ENCODE measurements around the gene INO80. TPM values are rescaled to one million over a fixed set of nuclear protein-coding genes. Genes with fewer than 3 reads are reported as not detected.

The INO80 gene
- polyA plus RNA-seq, 1 experiment = 5.3 TPM

DNA sequence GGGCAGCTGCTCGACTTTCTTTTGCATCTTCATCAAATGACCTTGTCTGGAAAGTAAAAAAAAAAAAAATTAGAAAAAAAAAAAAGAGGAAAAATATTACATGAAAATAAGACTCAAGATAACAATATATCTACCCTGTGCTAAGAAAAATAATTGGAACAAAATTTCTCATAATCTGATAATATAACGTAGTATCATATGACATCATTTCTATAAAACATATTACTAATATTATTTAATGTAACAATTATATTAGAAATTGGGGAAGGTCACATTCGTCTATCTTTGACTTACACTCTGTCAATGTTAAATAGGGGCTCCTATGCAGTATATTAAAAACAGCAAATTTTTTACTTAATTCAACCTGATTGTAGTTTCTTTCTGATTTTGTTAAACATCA is 44.1 kb downstream of the INO80 start:
- Histone ChIP-seq H3K27me3 (ENCODE audit: control insufficient read depth, insufficient read depth, low read length) (no peaks in the 10 kb centered on the region), H3K4me3 (ENCODE audit: low read depth, low read length) (no peak overlapping the region), H3K27ac (ENCODE audit: low read depth, low read length) (no peak overlapping the region), H3K9me3 (ENCODE audit: control insufficient read depth, insufficient read depth, low read length) (no peaks in the 10 kb centered on the region)
- no peak for DNase-seq (ENCODE audit: low read depth, low spot score)
- TF ChIP-seq, protein P1, sequence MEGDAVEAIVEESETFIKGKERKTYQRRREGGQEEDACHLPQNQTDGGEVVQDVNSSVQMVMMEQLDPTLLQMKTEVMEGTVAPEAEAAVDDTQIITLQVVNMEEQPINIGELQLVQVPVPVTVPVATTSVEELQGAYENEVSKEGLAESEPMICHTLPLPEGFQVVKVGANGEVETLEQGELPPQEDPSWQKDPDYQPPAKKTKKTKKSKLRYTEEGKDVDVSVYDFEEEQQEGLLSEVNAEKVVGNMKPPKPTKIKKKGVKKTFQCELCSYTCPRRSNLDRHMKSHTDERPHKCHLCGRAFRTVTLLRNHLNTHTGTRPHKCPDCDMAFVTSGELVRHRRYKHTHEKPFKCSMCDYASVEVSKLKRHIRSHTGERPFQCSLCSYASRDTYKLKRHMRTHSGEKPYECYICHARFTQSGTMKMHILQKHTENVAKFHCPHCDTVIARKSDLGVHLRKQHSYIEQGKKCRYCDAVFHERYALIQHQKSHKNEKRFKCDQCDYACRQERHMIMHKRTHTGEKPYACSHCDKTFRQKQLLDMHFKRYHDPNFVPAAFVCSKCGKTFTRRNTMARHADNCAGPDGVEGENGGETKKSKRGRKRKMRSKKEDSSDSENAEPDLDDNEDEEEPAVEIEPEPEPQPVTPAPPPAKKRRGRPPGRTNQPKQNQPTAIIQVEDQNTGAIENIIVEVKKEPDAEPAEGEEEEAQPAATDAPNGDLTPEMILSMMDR (IDR thresholded peaks at IDR 0.05; ENCODE audit: low read depth, low read length) = no peak
- CTCF ChIA-PET = no interaction called here
- POLR2A ChIA-PET = no interaction called here

DNA sequence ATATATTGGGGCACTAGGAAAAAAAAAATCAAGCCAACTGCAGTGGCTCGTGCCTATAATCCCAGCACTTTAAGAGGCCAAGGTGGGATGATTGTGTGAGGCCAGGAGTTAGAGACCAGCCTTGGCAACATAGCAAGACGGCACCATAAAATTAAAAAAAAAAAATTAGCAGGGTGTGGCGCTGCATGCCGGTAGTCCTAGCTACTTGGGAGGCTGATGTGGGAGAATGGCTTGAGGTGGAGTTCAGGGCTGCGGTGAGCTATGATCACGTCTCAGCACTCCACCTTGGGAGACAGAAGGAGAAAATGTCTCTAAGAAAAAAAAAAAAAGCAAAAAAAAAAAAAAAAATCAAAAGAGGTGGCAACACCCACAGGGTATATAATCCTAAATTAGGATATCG is 49.6 kb downstream of the INO80 start:
- Histone ChIP-seq H3K27me3 (ENCODE audit: control insufficient read depth, insufficient read depth, low read length) (no peaks in the 10 kb centered on the region), H3K9me3 (ENCODE audit: control insufficient read depth, insufficient read depth, low read length) (peaks cover 7% of the 10 kb centered on the region), H3K27ac (ENCODE audit: low read depth, low read length) (no peak overlapping the region), H3K4me3 (ENCODE audit: low read depth, low read length) (no peak overlapping the region)
- TF ChIP-seq, protein P1 (IDR thresholded peaks at IDR 0.05; ENCODE audit: low read depth, low read length) = no peak
- no peak for DNase-seq (ENCODE audit: low read depth, low spot score)
- CTCF ChIA-PET = interaction anchor here (0.8 to 1.1 kb wide), 2 partner anchors 120 to 161 kb away, joined by 3 to 4 read pairs; no protein-coding TSS in a partner anchor
- POLR2A ChIA-PET = interaction anchor here (0.7 kb wide), 1 partner anchor 8 kb away, joined by 3 read pairs; no protein-coding TSS in a partner anchor

DNA sequence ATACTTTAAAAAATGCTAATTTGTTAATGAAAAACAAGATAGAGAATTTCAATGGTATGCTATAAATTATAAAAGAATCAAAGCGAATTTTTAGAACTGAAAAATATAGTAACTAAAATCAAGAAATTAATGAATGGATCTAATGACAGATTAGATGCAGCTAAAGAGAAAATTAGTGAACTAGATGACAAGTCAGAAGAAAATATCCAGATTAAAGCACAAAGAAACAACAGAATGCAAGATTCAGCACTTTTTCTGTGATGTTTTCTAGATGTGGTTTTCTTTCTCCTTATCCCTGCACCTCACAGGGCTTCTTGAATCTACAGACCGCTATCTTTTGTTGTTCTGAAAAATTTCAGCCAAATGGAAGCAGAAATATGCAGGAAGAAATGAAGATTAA is 54.4 kb downstream of the INO80 start:
- DNase-seq (ENCODE audit: low read depth, low spot score) = no peak
- Histone ChIP-seq H3K4me3 (ENCODE audit: low read depth, low read length) (no peak overlapping the region), H3K9me3 (ENCODE audit: control insufficient read depth, insufficient read depth, low read length) (peaks cover 14% of the 10 kb centered on the region), H3K27me3 (ENCODE audit: control insufficient read depth, insufficient read depth, low read length) (no peaks in the 10 kb centered on the region), H3K27ac (ENCODE audit: low read depth, low read length) (no peak overlapping the region)
- ChIA-PET CTCF (no interaction called here), POLR2A (no interaction called here)
- TF ChIP-seq, protein P1 (IDR thresholded peaks at IDR 0.05; ENCODE audit: low read depth, low read length) = no peak

DNA sequence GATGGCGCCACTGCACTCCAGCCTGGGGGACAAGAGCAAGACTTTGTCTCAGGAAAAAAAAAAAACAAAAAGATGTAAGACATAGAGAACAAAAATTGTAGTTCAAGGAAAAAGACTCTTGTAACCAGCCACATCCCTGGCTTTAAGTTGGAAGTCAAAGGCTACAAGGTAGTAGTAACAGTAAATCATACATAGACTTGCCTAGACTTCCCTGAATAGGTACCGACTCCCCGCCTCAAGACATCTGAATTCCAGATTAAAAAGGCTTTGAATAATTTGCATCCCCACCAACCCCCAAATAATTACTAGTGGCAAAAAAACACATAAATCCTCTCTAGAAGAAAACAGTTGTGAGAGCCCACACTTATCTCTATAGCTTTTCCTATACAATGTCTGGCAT is 55.6 kb downstream of the INO80 start:
- no peak overlapping the region for H3K4me3 ChIP-seq (ENCODE audit: low read depth, low read length)
- CTCF ChIA-PET = no interaction called here
- no peaks in the 10 kb centered on the region for H3K27me3 ChIP-seq (ENCODE audit: control insufficient read depth, insufficient read depth, low read length)
- POLR2A ChIA-PET = no interaction called here
- TF ChIP-seq, protein P1 (IDR thresholded peaks at IDR 0.05; ENCODE audit: low read depth, low read length) = no peak
- DNase-seq (ENCODE audit: low read depth, low spot score) = no peak
- H3K27ac ChIP-seq (ENCODE audit: low read depth, low read length) = no peak overlapping the region
- peaks cover 14% of the 10 kb centered on the region for H3K9me3 ChIP-seq (ENCODE audit: control insufficient read depth, insufficient read depth, low read length)

- CTCF ChIA-PET = no interaction called here
- H3K9me3 ChIP-seq (ENCODE audit: control insufficient read depth, insufficient read depth, low read length) = peaks cover 8% of the 10 kb centered on the region
- H3K27ac ChIP-seq (ENCODE audit: low read depth, low read length) = no peak overlapping the region
- no peaks in the 10 kb centered on the region for H3K27me3 ChIP-seq (ENCODE audit: control insufficient read depth, insufficient read depth, low read length)
- no peak for DNase-seq (ENCODE audit: low read depth, low spot score)
- POLR2A ChIA-PET = no interaction called here
- H3K4me3 ChIP-seq (ENCODE audit: low read depth, low read length) = no peak overlapping the region
- TF ChIP-seq, protein P1 (IDR thresholded peaks at IDR 0.05; ENCODE audit: low read depth, low read length) = no peak
Measured at GRCh38 chr15:41056810-41057209, 59.3 kb downstream of the INO80 start.

All from AG04450 (cell line).